GM23338 (cell line): ENCODE measurements around the gene ABCB8. TPM values are rescaled to one million over a fixed set of nuclear protein-coding genes. Genes with fewer than 3 reads are reported as not detected.

Experiments
- ATAC-seq: fragments of 200-7000 bp; cut with Tn5 transposase; 3 replicates; pipeline ENCODE4 v1.9.1; 2020
- DNase-seq: peaks from one replicate; pipeline ENCODE4 v3.0.0-alpha.2; 2015; ENCODE audit warnings: low spot score
- H2AFZ ChIP-seq: fragments of 200-600 bp; sonication (generic); 2 replicates; pipeline ENCODE4 v1.8.0; 2016; ENCODE audit warnings: antibody characterized with exemption, mild to moderate bottlenecking, moderate library complexity
- H3F3A ChIP-seq: fragments of 200-600 bp; sonication (generic); replicated peaks from 2 replicates; pipeline ENCODE4 v1.8.0; 2017; ENCODE audit warnings: antibody characterized with exemption, mixed run types, low read depth
- H3K27ac ChIP-seq: fragments of 200-600 bp; sonication (generic); 2 replicates; pipeline ENCODE4 v1.6.1; 2016; ENCODE audit warnings: low read depth
- H3K27me3 ChIP-seq: fragments of 200-600 bp; sonication (generic); 2 replicates; pipeline ENCODE4 v1.8.0; 2016; ENCODE audit warnings: mild to moderate bottlenecking, mixed run types, moderate library complexity; ENCODE audit not compliant: insufficient read depth
- H3K36me3 ChIP-seq: fragments of 200-600 bp; sonication (generic); 2 replicates; pipeline ENCODE4 v1.8.0; 2016; ENCODE audit warnings: mild to moderate bottlenecking; ENCODE audit not compliant: insufficient read depth
- H3K4me1 ChIP-seq: fragments of 200-600 bp; sonication (generic); 2 replicates; pipeline ENCODE4 v1.8.0; 2016; ENCODE audit warnings: mild to moderate bottlenecking, moderate library complexity; ENCODE audit not compliant: insufficient read depth
- H3K4me2 ChIP-seq: fragments of 200-600 bp; sonication (generic); 2 replicates; pipeline ENCODE4 v1.7.1; 2017; ENCODE audit warnings: mixed run types
- H3K4me3 ChIP-seq: fragments of 200-600 bp; sonication (generic); 2 replicates; pipeline ENCODE4 v1.6.1; 2016; ENCODE audit warnings: mixed run types
- H3K79me2 ChIP-seq: fragments of 200-600 bp; sonication (generic); replicated peaks from 2 replicates; pipeline ENCODE4 v1.8.0; 2017; ENCODE audit warnings: mild to moderate bottlenecking; ENCODE audit not compliant: insufficient read depth
- H3K9me2 ChIP-seq: fragments of 200-600 bp; sonication (generic); 2 replicates; pipeline ENCODE4 v1.8.0; 2017; ENCODE audit not compliant: insufficient read depth
- H4K20me1 ChIP-seq: fragments of 200-600 bp; sonication (generic); replicated peaks from 2 replicates; pipeline ENCODE4 v1.8.0; 2017; ENCODE audit warnings: mild to moderate bottlenecking; ENCODE audit not compliant: insufficient read depth
- H3K27ac Mint-ChIP-seq: 2 replicates; pipeline ENCODE4 v1.8.0; 2020; ENCODE audit warnings: inconsistent platforms, mild to moderate bottlenecking, moderate library complexity, mixed read lengths
- H3K27me3 Mint-ChIP-seq: 3 replicates; pipeline ENCODE4 v1.8.0; 2022; ENCODE audit warnings: low read depth, mild to moderate bottlenecking, moderate library complexity, mixed read lengths, inconsistent platforms; ENCODE audit not compliant: insufficient read depth, poor library complexity
- H3K36me3 Mint-ChIP-seq: 3 replicates; pipeline ENCODE4 v1.8.0; 2021; ENCODE audit warnings: low read depth, mild to moderate bottlenecking, inconsistent platforms, moderate library complexity, mixed read lengths
- H3K4me1 Mint-ChIP-seq: 3 replicates; pipeline ENCODE4 v1.8.0; 2020; ENCODE audit warnings: mild to moderate bottlenecking, inconsistent platforms, mixed read lengths
- H3K4me3 Mint-ChIP-seq: 3 replicates; pipeline ENCODE4 v1.8.0; 2021; ENCODE audit warnings: moderate library complexity, mild to moderate bottlenecking, inconsistent platforms, mixed read lengths
- H3K9me3 Mint-ChIP-seq: 3 replicates; pipeline ENCODE4 v1.8.0; 2020; ENCODE audit warnings: moderate library complexity, mild to moderate bottlenecking, inconsistent platforms, mixed read lengths
- CREB1 ChIP-seq: fragments of 250-450 bp; sonication (Bioruptor Pico); IDR thresholded peaks from 2 replicates; pipeline ENCODE4 v1.5.0; 2020; ENCODE audit warnings: low read depth, mild to moderate bottlenecking, moderate library complexity
- ETS1 ChIP-seq: IDR thresholded peaks from 2 replicates; pipeline ENCODE4 v1.6.1; 2016; ENCODE audit warnings: antibody characterized with exemption
- EZH2 ChIP-seq: fragments of 200-600 bp; sonication (generic); IDR thresholded peaks from one replicate; pipeline ENCODE4 v1.8.0; 2017; ENCODE audit warnings: antibody characterized with exemption, mild to moderate bottlenecking, low read depth; ENCODE audit not compliant: unreplicated experiment
- EZH2phosphoT487 ChIP-seq: fragments of 200-600 bp; sonication (generic); IDR thresholded peaks from one replicate; pipeline ENCODE4 v1.8.1; 2018; ENCODE audit warnings: antibody characterized with exemption; ENCODE audit not compliant: unreplicated experiment
- JUNB ChIP-seq: IDR thresholded peaks from one replicate; pipeline ENCODE4 v1.6.1; 2016; ENCODE audit warnings: antibody characterized with exemption; ENCODE audit not compliant: unreplicated experiment
- NANOG ChIP-seq: IDR thresholded peaks from 2 replicates; pipeline ENCODE4 v1.6.1; 2016; ENCODE audit warnings: antibody characterized with exemption, borderline replicate concordance
- POLR2AphosphoS5 ChIP-seq: IDR thresholded peaks from 2 replicates; pipeline ENCODE4 v1.6.1; 2016; ENCODE audit warnings: antibody characterized with exemption, low read depth
- STAT1 ChIP-seq: IDR thresholded peaks from one replicate; pipeline ENCODE4 v1.6.1; 2016; ENCODE audit warnings: antibody characterized with exemption; ENCODE audit not compliant: unreplicated experiment
- ZNF114 ChIP-seq: fragments of 250-450 bp; sonication (Bioruptor Pico); IDR thresholded peaks from 2 replicates; pipeline ENCODE4 v1.5.0; 2020; ENCODE audit warnings: mild to moderate bottlenecking, moderate library complexity
- ZNF331 ChIP-seq: fragments of 250-450 bp; sonication (Bioruptor Pico); IDR thresholded peaks from 2 replicates; pipeline ENCODE4 v1.5.0; 2020; ENCODE audit warnings: low read depth, mild to moderate bottlenecking, moderate library complexity
- ZNF462 ChIP-seq: fragments of 250-450 bp; sonication (Bioruptor Pico); IDR thresholded peaks from 2 replicates; pipeline ENCODE4 v1.5.0; 2020; ENCODE audit warnings: mild to moderate bottlenecking, moderate library complexity
- polyA plus RNA-seq: library from polyadenylated mRNA; unstranded; fragments of >200 nt; fragmentation: Nextera tagmentation; extraction: Ambion mirVana; gene quantifications from 2 replicates; pipeline ENCODE4 v1.2.1, GENCODE V29; 2016
- total RNA-seq: library from RNA; depleted of rRNA; stranded (reverse); fragments of >200 nt; shearing (Covaris generic); gene quantifications from 2 replicates; pipeline ENCODE4 v1.2.3, GENCODE V29; 2014
- TF ChIP-seq, protein P1 (sequence below), 2 experiments: fragments of 200-600 bp in 1 of 2; sonication (generic) in 1 of 2; conservative IDR thresholded peaks; 2 replicates each; pipeline versions ENCODE4 v1.5.1 to v1.6.1; 2016 to 2017; ENCODE audit warnings: antibody characterized with exemption in 2 of 2, low read depth in 2 of 2, mild to moderate bottlenecking in 2 of 2, moderate library complexity in 1 of 2
- TF ChIP-seq, protein P2 (sequence below): IDR thresholded peaks from one replicate; pipeline ENCODE4 v1.6.1; 2018; ENCODE audit warnings: antibody characterized with exemption; ENCODE audit not compliant: unreplicated experiment

The ABCB8 gene
- total and polyA plus RNA-seq, 2 experiments from 2014 or later: 11.4 to 27.1 TPM

GRCh38 chr7:151053751-151054150, 25.5 kb downstream of the ABCB8 start:
- Histone ChIP-seq H3K27ac (no peak overlapping the region), H3K4me2 (no peak overlapping the region), H3K27me3 (peaks cover 38% of the 10 kb centered on the region), H4K20me1 (no peaks in the 10 kb centered on the region; the same call in 1 of the 2 replicates), H3K36me3 (no peaks in the 10 kb centered on the region), H3K4me3 (no peak overlapping the region), H3K79me2 (no peaks in the 10 kb centered on the region), H3F3A (peaks cover 3% of the 10 kb centered on the region; the same call in 1 of the 2 replicates), H3K4me1 (peaks cover 11% of the 10 kb centered on the region), H3K9me2 (no peaks in the 10 kb centered on the region), H2AFZ (no peak overlapping the region)
- Mint-ChIP-seq H3K9me3 (no peaks in the 10 kb centered on the region), H3K4me1 (peaks cover 30% of the 10 kb centered on the region), H3K36me3 (no peaks in the 10 kb centered on the region), H3K4me3 (no peak overlapping the region), H3K27ac (no peak overlapping the region), H3K27me3 (peaks cover 38% of the 10 kb centered on the region)
- TF ChIP-seq, protein P1, sequence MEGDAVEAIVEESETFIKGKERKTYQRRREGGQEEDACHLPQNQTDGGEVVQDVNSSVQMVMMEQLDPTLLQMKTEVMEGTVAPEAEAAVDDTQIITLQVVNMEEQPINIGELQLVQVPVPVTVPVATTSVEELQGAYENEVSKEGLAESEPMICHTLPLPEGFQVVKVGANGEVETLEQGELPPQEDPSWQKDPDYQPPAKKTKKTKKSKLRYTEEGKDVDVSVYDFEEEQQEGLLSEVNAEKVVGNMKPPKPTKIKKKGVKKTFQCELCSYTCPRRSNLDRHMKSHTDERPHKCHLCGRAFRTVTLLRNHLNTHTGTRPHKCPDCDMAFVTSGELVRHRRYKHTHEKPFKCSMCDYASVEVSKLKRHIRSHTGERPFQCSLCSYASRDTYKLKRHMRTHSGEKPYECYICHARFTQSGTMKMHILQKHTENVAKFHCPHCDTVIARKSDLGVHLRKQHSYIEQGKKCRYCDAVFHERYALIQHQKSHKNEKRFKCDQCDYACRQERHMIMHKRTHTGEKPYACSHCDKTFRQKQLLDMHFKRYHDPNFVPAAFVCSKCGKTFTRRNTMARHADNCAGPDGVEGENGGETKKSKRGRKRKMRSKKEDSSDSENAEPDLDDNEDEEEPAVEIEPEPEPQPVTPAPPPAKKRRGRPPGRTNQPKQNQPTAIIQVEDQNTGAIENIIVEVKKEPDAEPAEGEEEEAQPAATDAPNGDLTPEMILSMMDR (conservative IDR thresholded peaks at IDR 0.05; ENCODE audit: low read depth in 2 of 2): no peak
- TF ChIP-seq NANOG (no peak), ZNF331 (CRISPR knock-in tag) (no peak), JUNB (no peak), CREB1 (CRISPR knock-in tag) (no peak), ETS1 (no peak), EZH2 (no peak), STAT1 (no peak), ZNF462 (CRISPR knock-in tag) (no peak), EZH2phosphoT487 (no peak), POLR2AphosphoS5 (no peak), ZNF114 (CRISPR knock-in tag) (no peak)
- TF ChIP-seq, protein P2, sequence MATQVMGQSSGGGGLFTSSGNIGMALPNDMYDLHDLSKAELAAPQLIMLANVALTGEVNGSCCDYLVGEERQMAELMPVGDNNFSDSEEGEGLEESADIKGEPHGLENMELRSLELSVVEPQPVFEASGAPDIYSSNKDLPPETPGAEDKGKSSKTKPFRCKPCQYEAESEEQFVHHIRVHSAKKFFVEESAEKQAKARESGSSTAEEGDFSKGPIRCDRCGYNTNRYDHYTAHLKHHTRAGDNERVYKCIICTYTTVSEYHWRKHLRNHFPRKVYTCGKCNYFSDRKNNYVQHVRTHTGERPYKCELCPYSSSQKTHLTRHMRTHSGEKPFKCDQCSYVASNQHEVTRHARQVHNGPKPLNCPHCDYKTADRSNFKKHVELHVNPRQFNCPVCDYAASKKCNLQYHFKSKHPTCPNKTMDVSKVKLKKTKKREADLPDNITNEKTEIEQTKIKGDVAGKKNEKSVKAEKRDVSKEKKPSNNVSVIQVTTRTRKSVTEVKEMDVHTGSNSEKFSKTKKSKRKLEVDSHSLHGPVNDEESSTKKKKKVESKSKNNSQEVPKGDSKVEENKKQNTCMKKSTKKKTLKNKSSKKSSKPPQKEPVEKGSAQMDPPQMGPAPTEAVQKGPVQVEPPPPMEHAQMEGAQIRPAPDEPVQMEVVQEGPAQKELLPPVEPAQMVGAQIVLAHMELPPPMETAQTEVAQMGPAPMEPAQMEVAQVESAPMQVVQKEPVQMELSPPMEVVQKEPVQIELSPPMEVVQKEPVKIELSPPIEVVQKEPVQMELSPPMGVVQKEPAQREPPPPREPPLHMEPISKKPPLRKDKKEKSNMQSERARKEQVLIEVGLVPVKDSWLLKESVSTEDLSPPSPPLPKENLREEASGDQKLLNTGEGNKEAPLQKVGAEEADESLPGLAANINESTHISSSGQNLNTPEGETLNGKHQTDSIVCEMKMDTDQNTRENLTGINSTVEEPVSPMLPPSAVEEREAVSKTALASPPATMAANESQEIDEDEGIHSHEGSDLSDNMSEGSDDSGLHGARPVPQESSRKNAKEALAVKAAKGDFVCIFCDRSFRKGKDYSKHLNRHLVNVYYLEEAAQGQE: no peak
- DNase-seq (no peak), ATAC-seq (no peak)
